Ovary (tissue), 3 donors: Measurements from ENCODE around the gene MTO1.
"Not testable (repeated sequence)": the region's sequence is repeated elsewhere in the genome, so short reads cannot be mapped to it uniquely, and the experiment has no call there.

ENCODE experiments used
- CTCF ChIP-seq, 3 donors: fragments of 450-650 bp in 2 of 3; fragments of 200-600 bp in 1 of 3; IDR thresholded peaks; one replicate each; pipeline versions ENCODE4 v1.5.1 to v1.8.0; 2016 to 2022; ENCODE audit warnings: antibody characterized with exemption in 3 of 3, mild to moderate bottlenecking in 1 of 3
- POLR2A ChIP-seq: fragments of 450-650 bp; IDR thresholded peaks from one replicate; pipeline ENCODE4 v1.6.1; 2017; ENCODE audit warnings: antibody characterized with exemption, mild to moderate bottlenecking, moderate library complexity
- donor health status: DM: no; HTN: no; CAD: no.

DNA sequence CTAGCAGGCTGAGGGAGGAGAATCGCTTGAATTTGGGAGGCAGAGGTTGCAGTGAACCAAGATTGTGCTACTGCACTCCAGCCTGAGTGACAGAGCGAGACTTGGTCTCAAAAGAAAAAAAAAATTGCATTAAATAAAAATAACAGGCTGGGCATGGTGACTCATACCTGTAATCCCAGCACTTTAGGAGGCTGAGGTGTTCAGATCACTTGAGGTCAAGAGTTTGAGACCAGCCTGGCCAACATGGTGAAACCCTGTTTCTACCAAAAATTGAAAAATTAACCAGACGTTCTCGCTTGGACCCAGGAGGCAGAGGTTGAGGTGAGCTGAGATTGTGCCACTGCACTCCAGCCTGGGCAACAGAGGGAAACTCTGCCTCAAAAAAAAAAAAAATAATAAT is 89.6 kb downstream of the MTO1 start:
- not testable (repeated sequence) for TF ChIP-seq POLR2A; CTCF (IDR thresholded peaks at IDR 0.05)
